Measurements from ENCODE around the gene CHD2. TPM values are rescaled to one million over a fixed set of nuclear protein-coding genes. Genes with fewer than 3 reads are reported as not detected.
"Not testable (repeated sequence)": the region's sequence is repeated elsewhere in the genome, so short reads cannot be mapped to it uniquely, and the experiment has no call there.

Gene CHD2
- total RNA-seq, 2 experiments from 2014 or later = 92.8 to 95.7 TPM

- no peak for DNase-seq
- H3K4me3 Mint-ChIP-seq = no peak overlapping the region
- peaks cover 51% of the 10 kb centered on the region for H3K4me1 Mint-ChIP-seq
- peak overlapping the region; percentile 23 for H3K27ac Mint-ChIP-seq
- H3K27me3 Mint-ChIP-seq = no peaks in the 10 kb centered on the region
- H3K36me3 Mint-ChIP-seq = peaks cover 27% of the 10 kb centered on the region
- no peaks in the 10 kb centered on the region for H3K9me3 Mint-ChIP-seq
Measured at GRCh38 chr15:93029214-93029835, 129.2 kb downstream of the CHD2 start.

- Mint-ChIP-seq H3K4me1 (peaks cover 44% of the 10 kb centered on the region), H3K27me3 (no peaks in the 10 kb centered on the region), H3K9me3 (no peaks in the 10 kb centered on the region), H3K4me3 (no peak overlapping the region), H3K27ac (peak overlapping the region; percentile 23), H3K36me3 (peaks cover 21% of the 10 kb centered on the region)
- no peak for DNase-seq
Measured at GRCh38 chr15:93029836-93030429, 129.8 kb downstream of the CHD2 start.

- no peak overlapping the region for H3K4me3 Mint-ChIP-seq
- no peaks in the 10 kb centered on the region for H3K27me3 Mint-ChIP-seq
- DNase-seq = peak; percentile 64
- H3K36me3 Mint-ChIP-seq = peaks cover 14% of the 10 kb centered on the region
- peaks cover 38% of the 10 kb centered on the region for H3K4me1 Mint-ChIP-seq
- no peak overlapping the region for H3K27ac Mint-ChIP-seq
- no peaks in the 10 kb centered on the region for H3K9me3 Mint-ChIP-seq
Measured at GRCh38 chr15:93030430-93031102, 130.4 kb downstream of the CHD2 start.

- DNase-seq = no peak
- no peaks in the 10 kb centered on the region for H3K9me3 Mint-ChIP-seq
- H3K27me3 Mint-ChIP-seq = peaks cover 2% of the 10 kb centered on the region
- H3K4me1 Mint-ChIP-seq = peaks cover 37% of the 10 kb centered on the region
- H3K36me3 Mint-ChIP-seq = peaks cover 9% of the 10 kb centered on the region
- no peak overlapping the region for H3K27ac Mint-ChIP-seq
- no peak overlapping the region for H3K4me3 Mint-ChIP-seq
Measured at GRCh38 chr15:93031103-93031464, 131.0 kb downstream of the CHD2 start.

GRCh38 chr15:93031557-93032384, 131.6 kb downstream of the CHD2 start:
- H3K4me3 Mint-ChIP-seq, DNase-seq, H3K9me3 Mint-ChIP-seq, H3K36me3 Mint-ChIP-seq, H3K27ac Mint-ChIP-seq, H3K27me3 Mint-ChIP-seq: not testable (repeated sequence)
- H3K4me1 Mint-ChIP-seq = peaks cover 33% of the 10 kb centered on the region

- DNase-seq, H3K36me3 Mint-ChIP-seq, H3K27me3 Mint-ChIP-seq, H3K9me3 Mint-ChIP-seq, H3K27ac Mint-ChIP-seq, H3K4me3 Mint-ChIP-seq: not testable (repeated sequence)
- peaks cover 29% of the 10 kb centered on the region for H3K4me1 Mint-ChIP-seq
Measured at GRCh38 chr15:93032515-93033206, 132.5 kb downstream of the CHD2 start.

- Mint-ChIP-seq H3K36me3 (peaks cover 1% of the 10 kb centered on the region), H3K27ac (no peak overlapping the region), H3K27me3 (peaks cover 3% of the 10 kb centered on the region), H3K4me3 (no peak overlapping the region), H3K9me3 (no peaks in the 10 kb centered on the region), H3K4me1 (peaks cover 22% of the 10 kb centered on the region)
- DNase-seq = no peak
Measured at GRCh38 chr15:93033434-93034045, 133.4 kb downstream of the CHD2 start.

GRCh38 chr15:93034512-93034911, 134.4 kb downstream of the CHD2 start:
- Mint-ChIP-seq H3K36me3 (no peaks in the 10 kb centered on the region), H3K27me3 (peaks cover 3% of the 10 kb centered on the region), H3K4me1 (peaks cover 16% of the 10 kb centered on the region), H3K4me3 (no peak overlapping the region), H3K27ac (no peak overlapping the region), H3K9me3 (no peaks in the 10 kb centered on the region)
- no peak for DNase-seq

GRCh38 chr15:93035092-93035915, 135.2 kb downstream of the CHD2 start:
- Mint-ChIP-seq H3K36me3 (no peaks in the 10 kb centered on the region), H3K4me1 (peaks cover 10% of the 10 kb centered on the region), H3K27ac (no peak overlapping the region), H3K4me3 (no peak overlapping the region), H3K9me3 (no peaks in the 10 kb centered on the region), H3K27me3 (peaks cover 3% of the 10 kb centered on the region)
- DNase-seq = no peak

GRCh38 chr15:93035953-93036810, 136.1 kb downstream of the CHD2 start:
- DNase-seq = peak; percentile 54
- Mint-ChIP-seq H3K27me3 (peaks cover 3% of the 10 kb centered on the region), H3K9me3 (no peaks in the 10 kb centered on the region), H3K27ac (no peak overlapping the region), H3K4me3 (no peak overlapping the region), H3K36me3 (no peaks in the 10 kb centered on the region), H3K4me1 (peaks cover 7% of the 10 kb centered on the region)

- no peak for DNase-seq
- Mint-ChIP-seq H3K4me1 (peaks cover 4% of the 10 kb centered on the region), H3K36me3 (no peaks in the 10 kb centered on the region), H3K27me3 (peaks cover 3% of the 10 kb centered on the region), H3K9me3 (no peaks in the 10 kb centered on the region), H3K4me3 (no peak overlapping the region), H3K27ac (no peak overlapping the region)
Measured at GRCh38 chr15:93036951-93037819, 137.1 kb downstream of the CHD2 start.
